ENCODE measurements around the gene VANGL2.

GRCh38 chr1:160451119-160451858, 50.9 kb downstream of the VANGL2 start:
- TF ChIP-seq, protein P1, sequence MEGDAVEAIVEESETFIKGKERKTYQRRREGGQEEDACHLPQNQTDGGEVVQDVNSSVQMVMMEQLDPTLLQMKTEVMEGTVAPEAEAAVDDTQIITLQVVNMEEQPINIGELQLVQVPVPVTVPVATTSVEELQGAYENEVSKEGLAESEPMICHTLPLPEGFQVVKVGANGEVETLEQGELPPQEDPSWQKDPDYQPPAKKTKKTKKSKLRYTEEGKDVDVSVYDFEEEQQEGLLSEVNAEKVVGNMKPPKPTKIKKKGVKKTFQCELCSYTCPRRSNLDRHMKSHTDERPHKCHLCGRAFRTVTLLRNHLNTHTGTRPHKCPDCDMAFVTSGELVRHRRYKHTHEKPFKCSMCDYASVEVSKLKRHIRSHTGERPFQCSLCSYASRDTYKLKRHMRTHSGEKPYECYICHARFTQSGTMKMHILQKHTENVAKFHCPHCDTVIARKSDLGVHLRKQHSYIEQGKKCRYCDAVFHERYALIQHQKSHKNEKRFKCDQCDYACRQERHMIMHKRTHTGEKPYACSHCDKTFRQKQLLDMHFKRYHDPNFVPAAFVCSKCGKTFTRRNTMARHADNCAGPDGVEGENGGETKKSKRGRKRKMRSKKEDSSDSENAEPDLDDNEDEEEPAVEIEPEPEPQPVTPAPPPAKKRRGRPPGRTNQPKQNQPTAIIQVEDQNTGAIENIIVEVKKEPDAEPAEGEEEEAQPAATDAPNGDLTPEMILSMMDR (IDR thresholded peaks at IDR 0.05) = no peak
- no peak for TF ChIP-seq POLR2A (IDR thresholded peaks at IDR 0.05)

All from transverse colon (tissue), 3 donors.